Measurements from ENCODE around the gene SLC39A3.

The SLC39A3 gene

DNA sequence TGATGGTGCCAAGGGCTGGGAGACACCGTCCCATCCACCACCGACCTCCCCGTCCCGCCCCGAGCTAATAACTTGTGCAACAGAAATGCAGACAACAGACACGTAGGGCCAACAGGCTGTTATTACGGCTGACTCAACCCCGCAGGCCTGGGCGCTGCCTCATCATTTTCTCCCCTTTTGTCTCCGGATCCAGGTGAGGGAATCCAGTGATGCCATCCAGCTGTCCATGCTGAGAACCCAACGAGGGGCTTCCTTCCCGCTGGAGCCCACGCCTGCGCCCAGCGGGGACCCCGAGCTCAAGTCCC lies 12.2 kb downstream of the SLC39A3 start:
- no peak for DNase-seq (ENCODE audit: low read depth)
- H3K4me3 ChIP-seq (ENCODE audit: low read depth, low read length), result no peak overlapping the region
- TF ChIP-seq, protein P1, sequence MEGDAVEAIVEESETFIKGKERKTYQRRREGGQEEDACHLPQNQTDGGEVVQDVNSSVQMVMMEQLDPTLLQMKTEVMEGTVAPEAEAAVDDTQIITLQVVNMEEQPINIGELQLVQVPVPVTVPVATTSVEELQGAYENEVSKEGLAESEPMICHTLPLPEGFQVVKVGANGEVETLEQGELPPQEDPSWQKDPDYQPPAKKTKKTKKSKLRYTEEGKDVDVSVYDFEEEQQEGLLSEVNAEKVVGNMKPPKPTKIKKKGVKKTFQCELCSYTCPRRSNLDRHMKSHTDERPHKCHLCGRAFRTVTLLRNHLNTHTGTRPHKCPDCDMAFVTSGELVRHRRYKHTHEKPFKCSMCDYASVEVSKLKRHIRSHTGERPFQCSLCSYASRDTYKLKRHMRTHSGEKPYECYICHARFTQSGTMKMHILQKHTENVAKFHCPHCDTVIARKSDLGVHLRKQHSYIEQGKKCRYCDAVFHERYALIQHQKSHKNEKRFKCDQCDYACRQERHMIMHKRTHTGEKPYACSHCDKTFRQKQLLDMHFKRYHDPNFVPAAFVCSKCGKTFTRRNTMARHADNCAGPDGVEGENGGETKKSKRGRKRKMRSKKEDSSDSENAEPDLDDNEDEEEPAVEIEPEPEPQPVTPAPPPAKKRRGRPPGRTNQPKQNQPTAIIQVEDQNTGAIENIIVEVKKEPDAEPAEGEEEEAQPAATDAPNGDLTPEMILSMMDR (IDR thresholded peaks at IDR 0.05; ENCODE audit: control insufficient read depth, extremely low read depth, insufficient read depth), result no peak

DNA sequence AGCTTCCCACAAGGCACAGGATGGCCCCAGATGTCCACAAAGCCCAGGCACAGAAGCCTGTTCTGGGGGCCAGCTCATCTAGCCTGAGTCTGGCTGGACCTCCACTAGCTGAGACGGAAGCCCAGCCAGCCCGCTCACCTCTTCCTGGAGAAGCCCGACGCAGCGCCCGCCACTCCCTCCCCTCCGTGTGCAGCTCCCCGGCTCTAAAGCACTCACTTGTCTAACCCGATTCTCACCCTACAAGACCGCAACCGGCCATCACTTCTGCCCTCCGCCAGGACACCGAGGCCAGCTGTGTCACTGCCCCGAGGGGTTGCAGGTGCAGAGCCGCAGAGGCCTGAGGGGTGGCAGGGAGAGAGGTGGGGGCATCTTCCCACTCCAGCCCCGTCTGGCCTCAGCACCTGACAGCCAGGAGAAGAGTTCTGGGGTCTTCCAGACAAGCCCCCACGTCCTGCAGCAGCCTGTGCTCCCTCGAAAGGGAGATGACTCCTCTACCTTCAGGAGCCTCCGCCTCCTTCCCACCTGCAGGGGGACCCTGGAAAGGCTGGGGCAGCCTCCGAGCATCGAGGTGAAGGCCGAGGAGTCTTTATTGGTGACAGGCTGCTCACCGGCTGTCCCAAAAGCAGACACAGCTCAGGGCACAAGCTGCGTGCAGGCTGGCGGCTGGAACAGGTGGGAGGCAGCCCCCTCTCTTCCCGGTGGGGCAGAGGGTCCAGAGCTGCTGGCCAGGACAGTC lies 12.7 kb downstream of the SLC39A3 start:
- DNase-seq (ENCODE audit: low read depth), result no peak
- TF ChIP-seq, protein P1 (IDR thresholded peaks at IDR 0.05; ENCODE audit: control insufficient read depth, extremely low read depth, insufficient read depth), result no peak
- no peak overlapping the region for H3K4me3 ChIP-seq (ENCODE audit: low read depth, low read length)

DNA sequence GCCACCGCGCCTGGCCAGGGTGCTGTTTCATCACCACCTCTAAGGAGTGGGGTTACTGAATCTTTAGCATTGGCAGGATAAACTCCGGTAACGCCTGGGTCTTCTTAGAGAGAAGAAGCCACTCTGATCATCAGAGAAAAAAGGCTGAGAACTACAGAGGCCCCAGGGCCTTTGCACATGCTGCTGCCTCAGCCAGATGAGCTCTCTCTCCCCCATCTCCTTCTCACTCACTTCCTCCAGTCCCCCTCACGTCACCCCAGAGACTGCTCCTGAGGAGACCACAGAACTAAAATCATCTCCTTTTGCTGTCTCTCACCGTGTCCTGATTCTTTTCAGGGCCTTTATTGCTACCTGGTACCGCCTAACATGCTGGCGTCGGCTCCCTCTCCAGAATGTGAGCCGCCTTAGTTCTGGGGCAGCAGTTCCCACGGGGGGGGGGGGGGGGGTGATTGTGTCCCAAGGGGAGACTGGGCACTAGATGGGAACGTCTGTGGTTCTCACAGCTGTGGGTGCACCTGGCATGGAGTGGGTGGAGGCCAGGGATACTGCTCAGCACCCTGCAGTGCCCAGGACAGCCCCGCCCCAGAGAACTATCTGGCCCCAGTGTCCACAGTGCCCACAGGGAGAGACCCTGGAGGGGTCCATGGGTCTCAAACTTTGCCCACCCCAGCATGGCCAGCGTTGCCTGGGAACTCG lies 13.5 kb downstream of the SLC39A3 start:
- no peak overlapping the region for H3K4me3 ChIP-seq (ENCODE audit: low read depth, low read length)
- DNase-seq (ENCODE audit: low read depth), result no peak
- TF ChIP-seq, protein P1 (IDR thresholded peaks at IDR 0.05; ENCODE audit: control insufficient read depth, extremely low read depth, insufficient read depth), result no peak

DNA sequence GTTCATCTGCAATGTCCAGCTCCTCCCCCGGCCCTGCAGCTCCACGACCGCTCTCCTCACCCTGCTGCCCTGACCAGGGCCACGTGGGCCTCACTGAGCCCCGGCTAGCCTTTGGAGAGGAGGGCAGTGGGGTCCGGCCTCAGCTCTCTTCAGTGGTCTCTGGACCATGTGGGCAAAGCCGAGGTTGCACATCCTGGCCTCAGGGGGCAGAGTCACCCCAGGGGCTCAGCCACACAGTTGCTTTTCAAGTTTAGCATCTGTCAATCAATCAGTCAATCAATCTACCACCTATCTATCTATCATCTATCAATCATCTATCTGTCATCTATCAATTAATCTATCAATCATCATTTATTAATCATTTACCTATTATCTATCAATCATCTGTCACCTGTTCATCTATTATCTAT lies 15.7 kb downstream of the SLC39A3 start:
- no peak overlapping the region for H3K4me3 ChIP-seq (ENCODE audit: low read depth, low read length)
- DNase-seq (ENCODE audit: low read depth), result no peak
- TF ChIP-seq, protein P1 (IDR thresholded peaks at IDR 0.05; ENCODE audit: control insufficient read depth, extremely low read depth, insufficient read depth), result no peak

DNA sequence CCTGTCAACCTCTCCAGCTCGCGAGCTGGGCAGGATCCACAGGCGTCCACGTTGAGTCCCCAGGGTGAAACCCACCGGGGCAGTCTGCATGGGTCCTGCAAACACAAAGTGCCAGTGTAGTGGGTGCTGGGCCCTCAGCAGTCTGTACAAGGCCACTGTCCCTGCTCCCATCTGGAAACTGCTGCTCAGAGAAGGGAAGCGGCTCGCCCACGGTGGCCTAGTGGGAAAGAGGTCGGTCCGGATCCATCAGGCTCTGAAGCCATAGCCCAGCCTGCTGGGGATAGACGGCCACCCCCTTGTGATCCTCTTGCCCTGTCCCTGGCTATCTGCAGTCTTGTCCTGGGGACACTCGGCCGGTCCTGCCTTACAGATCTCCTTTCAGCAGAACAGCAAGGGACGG lies 16.1 kb downstream of the SLC39A3 start:
- no peak for DNase-seq (ENCODE audit: low read depth)
- TF ChIP-seq, protein P1 (IDR thresholded peaks at IDR 0.05; ENCODE audit: control insufficient read depth, extremely low read depth, insufficient read depth), result no peak
- no peak overlapping the region for H3K4me3 ChIP-seq (ENCODE audit: low read depth, low read length)

DNA sequence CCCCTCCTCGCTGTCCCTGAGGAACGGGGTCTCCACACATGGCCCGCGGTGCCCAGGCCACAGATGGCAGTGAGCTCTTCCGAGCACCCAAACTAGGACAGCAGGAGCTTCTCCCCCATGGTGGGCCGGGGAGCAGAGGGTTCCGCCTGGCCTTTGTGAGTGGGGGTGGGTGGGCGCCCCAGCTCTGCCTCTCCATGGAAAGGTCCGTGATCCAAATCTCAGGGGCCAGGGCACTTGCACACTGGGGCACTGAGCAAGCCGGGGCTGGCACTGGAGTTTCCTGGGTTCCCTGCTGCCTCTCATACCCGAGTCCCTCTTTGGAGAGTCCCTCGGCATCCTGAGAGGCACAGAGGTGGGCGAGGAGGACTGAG lies 16.5 kb downstream of the SLC39A3 start:
- TF ChIP-seq, protein P1 (IDR thresholded peaks at IDR 0.05; ENCODE audit: control insufficient read depth, extremely low read depth, insufficient read depth), result no peak
- DNase-seq (ENCODE audit: low read depth), result no peak
- H3K4me3 ChIP-seq (ENCODE audit: low read depth, low read length), result no peak overlapping the region

All from LNCaP clone FGC (cell line).